GM18526 (cell line): ENCODE measurements around the gene UBE2E2.

Experiments used
- POLR2A ChIP-seq: IDR thresholded peaks from 3 replicates; pipeline ENCODE4 v1.6.1; 2011; ENCODE audit not compliant: insufficient read length; ENCODE audit errors: extremely low read depth

The UBE2E2 gene

DNA sequence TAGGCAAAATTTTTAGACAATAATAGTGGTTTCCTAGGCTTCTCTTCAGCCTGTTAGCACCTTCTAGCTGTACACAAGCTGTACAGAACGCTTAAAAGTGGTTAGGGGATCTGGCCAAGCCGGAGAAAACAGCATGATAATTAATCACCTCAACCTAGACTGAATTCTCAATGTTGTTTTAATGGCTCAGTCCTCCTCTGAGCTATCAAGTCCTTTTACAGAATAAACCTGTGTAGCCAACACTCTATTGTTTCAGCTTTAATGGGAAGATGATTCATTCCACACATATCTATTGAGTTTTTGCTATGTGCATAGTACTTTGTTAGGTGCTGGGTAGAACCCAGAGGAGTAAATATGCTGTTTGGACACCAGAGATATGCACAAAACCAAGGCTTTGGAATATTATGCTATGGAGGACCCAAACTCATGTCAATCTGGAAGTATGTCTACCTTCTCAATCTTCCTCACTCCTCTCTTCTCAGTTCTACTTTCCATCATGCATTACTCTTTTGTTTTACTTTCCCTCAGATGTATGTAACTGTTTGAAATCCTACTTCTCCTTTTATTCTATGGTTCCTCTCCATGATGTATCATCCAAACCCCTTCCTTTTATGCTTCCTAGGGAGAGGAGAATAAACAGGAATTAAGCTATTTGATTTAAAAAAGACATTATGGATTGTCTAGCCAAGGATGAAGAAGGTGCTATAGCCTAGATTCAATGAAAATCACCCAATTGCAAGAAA, 27.6 kb upstream of the UBE2E2 start:
- no peak for TF ChIP-seq POLR2A

DNA sequence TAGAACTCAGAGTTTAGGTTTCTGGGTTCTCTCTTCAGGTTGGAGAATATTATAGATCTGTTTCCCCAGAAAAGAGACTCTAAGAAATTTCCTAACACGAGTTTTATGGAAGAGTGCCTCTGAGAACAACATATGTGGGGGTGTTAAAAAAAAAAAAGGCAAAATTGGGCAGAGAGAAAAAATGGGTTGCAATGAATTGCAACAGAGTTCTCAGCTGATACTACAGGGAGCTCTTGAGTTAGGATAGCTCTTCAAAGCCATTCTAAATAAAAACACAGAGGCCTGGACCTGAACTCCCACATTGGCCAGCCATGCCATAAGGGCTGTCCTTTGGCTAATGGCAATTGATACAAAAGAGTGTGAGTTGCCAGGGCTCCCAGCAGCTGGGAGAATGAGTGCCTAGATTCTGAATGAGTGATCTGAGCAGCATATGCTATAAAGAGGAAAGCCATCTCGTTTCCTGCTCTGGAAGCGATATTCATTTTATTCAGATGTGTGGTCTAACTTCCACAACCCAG, 20.1 kb upstream of the UBE2E2 start:
- no peak for TF ChIP-seq POLR2A

DNA sequence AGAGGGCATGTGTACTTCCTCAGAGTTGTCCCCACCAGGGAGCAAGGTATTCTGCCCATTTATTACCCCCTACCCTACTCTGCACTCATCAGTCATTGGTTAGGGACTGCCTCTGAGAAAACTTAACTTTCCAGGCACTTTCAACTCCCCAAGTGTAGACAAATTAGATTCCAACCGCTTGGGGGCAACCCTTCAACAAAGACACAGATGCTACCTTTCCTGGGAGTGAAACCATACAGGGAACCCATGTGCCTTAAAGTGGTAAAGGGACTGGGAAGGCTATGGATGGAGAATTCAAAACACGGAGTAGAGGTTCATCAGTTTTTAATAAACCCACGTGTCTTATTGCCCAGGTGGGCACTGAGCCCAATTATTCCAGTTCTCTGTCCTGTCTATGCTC, 19.4 kb upstream of the UBE2E2 start:
- no peak for TF ChIP-seq POLR2A

DNA sequence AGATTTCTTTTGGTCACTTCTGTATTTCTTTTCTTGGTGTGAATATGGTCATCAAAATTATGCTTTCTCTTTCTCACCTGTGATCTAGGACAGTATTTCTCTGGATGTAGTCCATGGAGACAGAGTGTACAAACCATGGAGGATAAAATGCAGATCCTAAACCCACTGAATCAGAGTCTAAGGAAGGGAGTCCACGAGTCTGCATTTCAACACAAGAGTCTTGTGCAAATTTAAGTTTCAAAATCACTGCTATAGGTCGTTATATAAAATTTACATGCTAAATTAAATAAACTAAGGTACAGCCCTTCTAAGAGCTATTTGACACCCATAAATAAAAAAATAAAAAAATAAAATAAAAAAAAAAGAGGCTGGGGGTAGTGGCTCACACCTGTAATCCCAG, 17.3 kb upstream of the UBE2E2 start:
- TF ChIP-seq POLR2A = no peak

DNA sequence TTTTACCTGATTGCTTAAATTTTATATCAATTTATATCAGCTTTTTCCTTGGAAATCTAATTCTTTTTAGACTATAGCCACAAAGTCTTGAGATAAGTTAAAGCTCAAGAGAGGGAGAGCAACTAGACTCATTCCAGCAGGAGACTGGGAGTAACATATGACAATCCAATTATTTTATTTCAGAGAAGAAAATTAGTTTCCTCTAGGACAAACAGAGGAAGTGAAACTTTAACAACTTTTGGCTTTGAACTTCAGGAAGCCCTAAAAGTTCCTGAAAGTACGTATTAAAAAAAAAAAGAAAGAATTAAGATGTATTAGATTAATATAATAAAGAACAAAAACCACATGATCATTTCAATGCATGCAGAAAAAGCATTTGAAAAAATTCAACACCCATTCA, 13.9 kb upstream of the UBE2E2 start:
- TF ChIP-seq POLR2A = no peak

DNA sequence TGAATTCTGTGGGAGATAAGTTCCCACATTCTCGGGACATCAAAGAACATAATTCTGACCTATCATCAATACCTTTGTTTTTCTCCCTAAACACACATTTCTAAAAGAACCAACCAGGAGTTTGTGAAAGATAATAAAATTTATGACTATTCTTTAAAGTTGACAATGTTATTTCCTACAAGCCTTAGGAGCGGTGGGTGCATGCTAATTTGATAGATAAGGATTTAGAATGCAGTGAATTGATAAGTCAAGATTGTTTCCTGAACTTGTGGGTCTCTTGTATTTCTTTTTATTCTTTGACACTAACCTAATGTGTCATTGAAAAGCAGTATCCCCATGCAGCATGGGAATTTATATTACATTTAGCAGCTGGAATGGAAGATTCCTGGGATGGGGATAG, 10.3 kb upstream of the UBE2E2 start:
- TF ChIP-seq POLR2A = no peak

DNA sequence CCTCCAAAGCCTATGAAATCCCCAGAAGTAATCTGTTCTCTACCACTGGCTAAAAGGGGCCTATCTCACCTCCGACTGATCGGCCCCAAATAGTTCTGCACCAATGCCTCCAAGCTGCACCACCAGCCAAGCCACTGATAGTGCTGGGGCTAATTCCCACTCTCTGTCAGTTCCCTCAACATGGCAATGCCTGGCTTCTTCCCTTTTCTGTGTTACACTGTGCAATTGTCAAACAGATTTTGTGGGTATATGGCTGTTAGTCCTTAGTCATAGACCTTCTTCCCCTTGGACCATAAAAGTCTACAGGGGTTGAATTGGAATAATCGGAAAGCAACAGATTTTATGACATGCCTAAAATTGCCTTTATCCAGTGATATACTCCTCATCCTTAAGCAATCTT, 9.3 kb upstream of the UBE2E2 start:
- no peak for TF ChIP-seq POLR2A

DNA sequence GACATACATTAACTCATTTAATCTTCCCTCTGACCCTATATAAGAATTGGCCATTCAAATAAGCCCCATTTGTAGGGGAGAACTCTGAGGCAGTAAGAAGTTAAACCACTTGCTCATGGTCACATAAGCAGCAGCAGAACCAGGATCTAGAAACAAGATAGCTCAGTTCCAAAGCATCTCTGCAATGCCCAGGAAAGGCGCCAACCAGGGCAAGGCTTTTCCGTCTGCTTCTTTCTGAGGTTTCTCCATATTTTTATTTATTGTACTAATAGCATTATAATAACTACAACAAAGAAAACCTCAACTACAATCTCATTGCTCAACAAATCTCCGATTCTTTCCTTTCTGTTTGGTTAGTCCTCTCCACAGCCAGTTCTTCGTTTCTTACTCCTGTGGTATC, 4.3 kb upstream of the UBE2E2 start:
- no peak for TF ChIP-seq POLR2A

DNA sequence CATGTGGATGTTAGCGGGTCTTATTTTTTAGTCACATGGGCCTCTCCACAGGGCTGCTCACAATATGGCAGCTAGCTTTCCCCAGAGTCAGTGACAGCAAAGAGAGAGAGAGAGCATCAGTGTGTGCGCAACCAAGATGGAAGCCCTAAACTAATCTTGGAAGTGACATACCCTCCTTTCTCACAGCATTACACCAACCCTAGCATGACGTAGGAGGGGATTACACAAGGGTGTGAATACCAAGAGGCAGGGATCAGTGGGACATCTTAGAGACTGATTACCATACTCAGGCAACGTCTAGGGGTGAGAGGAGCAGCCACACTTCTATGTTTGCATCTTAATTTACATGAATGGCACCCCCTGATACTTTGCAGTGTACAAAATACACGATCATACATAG, 3.5 kb upstream of the UBE2E2 start:
- TF ChIP-seq POLR2A = no peak

DNA sequence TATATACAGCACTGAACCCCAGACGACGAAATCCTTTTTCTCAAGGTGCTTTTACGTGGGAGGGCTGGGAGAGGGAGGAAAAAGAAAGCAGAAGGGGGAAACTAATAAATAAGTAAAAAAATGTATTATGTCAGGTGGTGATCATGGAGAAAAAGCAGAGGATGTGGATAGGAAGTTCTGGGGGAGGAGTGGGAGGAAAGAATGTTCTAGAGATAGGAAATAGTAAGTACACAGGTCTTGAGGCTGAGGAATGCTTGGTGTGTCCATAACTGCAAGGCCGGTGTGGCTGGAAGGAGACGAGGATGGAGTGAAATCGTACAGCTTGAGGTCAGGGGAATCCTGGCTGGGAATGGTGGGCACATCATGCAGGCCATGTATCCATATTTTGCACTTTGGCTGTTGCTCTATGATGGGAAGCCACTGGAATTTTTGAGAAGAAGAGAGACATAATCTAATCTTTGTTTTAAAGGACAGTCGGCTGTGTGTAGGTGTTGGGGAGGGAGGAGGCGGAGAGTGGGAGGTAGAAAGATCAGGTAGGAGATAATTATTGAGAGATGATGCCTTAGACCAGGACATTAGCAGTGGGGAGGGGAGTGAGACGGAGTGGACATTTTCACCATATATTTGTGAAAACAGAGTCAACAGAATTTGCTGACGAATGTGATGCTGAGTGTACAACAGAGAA, 1.8 kb upstream of the UBE2E2 start:
- no peak for TF ChIP-seq POLR2A

DNA sequence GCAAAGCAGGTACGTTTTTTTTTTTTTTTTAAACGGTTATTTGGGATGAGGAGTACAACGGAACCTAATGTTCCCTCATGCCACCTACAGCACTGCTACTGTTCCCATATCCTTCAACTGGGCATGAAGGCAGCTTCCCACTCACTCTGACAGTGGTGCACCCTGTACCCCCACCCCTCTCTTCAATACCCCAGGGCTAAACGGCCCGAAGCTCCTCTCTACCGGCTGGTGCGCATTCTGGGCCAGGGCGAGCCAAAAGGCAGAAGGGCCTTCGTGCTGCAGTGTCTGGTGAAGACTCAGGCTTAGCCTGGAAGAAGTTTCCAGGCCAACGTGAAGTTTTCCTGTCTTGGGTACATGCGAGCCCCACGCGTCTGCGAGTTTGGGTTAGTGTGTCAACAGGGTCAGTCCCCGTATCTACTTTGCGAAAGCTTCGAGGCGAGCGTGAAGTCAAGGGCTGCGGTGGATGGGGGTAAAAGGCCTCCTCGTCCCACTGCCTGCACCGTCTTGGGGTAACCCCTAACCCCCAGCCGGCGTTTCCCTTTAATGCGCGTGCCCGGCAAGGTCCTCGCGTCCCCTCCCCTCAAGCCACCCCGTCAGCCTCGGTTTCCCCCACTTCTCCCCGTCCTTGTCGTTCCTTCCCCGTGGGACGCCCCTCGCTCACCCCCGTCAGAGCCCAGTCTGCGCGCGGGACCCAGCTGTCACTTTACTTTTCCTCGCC, 765 bp upstream of the UBE2E2 start:
- TF ChIP-seq POLR2A = no peak

DNA sequence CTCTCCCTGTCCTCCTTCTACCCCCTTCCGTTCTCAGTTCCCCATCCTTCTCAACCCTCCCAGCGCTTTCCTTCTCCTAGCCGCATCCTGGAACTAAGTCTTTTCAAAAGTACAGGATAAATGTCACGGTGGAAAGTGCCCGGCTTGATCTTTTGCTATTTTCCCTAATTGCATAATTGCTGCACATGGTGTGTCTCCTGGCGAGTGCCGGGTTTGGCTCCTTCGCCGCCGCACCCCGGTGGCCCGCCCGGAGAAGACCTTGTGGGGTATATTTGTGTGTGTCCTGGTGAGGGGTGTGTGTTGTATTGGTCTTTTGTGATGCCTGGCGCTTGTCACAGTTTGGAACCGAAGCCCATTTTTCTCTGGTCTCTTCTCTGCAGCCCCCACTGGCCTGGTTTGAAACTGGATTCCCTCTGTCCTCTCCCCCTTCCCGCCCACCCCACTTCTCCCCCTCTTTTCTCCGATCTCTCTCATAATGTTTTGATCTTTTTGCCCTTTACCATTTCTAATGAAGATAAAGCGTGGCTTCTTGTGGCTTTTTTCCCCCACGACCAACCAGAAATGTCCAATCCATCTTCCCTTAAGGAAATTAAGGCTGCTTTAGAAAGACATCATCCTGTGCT, 692 bp downstream of the UBE2E2 start:
- no peak for TF ChIP-seq POLR2A

DNA sequence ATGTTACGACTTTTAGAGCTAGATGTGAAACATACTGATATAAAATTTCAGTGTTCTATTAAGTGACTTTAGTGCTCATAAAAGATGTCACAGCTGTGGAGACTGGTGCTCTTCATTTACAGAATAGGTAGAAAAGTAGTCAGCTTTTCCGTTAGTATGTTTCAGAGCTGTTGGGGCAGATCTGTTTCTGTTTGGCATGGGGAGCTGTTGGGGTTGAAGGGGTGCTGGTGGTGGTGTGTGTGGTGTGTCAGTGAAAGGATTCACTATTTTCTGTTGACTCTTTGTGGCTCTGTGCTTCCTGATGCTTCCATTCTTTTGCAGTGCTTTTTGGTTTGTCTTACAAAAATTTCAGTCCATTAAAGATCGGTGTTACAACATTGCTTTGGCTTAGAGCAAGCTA, 3.2 kb downstream of the UBE2E2 start:
- no peak for TF ChIP-seq POLR2A

DNA sequence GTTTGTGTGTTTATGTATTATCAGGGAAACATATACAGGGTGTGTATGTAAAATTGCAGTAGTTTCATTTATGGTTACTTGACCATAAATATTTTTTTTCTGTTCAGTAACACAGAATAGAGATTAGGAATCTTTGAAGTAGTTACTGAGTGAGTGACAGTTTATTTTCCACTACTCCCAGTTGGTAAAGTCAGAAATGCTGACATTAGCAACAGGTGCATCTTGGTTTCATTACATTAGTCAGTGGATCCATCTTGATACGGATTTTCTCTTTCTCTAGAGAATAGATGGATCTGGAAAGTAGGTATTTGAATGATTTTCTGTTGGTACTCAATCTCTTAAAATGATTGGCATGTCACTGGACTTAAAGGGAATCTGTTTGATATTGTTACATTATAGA, 6.0 kb downstream of the UBE2E2 start:
- no peak for TF ChIP-seq POLR2A

DNA sequence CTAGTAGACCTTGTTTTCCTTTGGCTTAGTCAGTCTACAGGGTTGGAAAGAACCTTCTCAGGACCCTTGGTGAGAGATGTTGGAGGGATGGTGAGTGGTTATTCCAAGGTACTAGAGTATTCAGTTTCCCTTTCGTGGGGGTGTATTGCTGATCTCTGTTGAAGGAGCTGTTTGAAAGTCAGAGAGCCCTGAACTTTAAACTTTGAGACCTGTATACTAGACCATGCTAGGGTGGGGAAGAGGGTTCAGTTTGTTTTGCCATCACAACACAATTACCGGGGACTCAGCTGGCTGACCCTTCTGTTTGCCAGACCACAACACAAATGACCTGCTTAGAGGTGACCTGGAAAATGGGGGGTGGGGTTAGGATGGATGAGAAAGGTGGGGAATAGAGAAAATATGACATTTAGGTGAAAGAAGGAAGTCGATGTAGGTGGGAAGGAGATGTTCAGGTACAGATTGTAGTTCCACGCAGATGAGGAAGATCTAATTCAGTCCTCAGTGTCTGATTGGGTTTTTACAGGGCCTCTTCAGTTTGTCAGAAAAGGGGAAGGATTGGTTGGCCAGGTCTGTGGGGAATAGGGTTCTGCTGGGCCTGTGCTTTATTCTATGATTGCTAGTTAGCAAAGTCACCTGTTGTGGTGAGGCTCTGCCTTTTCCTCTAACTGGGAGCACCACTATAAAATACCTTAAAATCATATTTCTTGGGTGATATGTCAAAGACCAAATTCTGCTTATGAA, 6.8 kb downstream of the UBE2E2 start:
- no peak for TF ChIP-seq POLR2A
